Measurements from ENCODE around the gene STRBP.

DNA sequence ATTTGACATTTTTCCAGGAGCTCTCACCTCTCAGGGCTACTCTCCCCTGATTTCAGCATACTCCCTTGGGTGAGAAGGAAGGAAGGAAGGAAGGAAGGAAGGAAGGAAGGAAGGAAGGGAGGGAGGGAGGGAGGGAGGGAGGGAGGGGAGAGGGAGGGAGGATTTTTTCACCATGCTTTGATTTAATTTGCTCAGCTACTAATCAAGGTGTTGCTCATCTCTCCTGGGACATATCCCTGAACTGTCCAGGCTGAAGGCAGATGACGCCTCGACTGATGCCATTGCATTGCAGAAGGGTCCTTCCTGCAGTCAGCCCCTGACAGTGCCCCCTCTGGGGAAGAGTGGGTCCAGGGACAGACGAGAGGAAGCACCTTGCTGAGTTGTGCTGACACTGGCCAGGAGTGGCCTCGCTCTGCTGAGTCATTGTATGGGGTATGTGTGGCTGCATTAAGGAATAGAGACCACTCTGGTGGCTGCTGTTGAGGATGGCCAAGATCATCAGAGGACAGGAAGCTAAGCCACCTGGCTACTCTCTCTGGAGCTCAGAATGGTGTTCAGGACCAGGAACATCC lies 44.0 kb upstream of the STRBP start:
- TF ChIP-seq CTCF (IDR thresholded peaks at IDR 0.05) (no peak), POLR2A (IDR thresholded peaks at IDR 0.05) (no peak)
